Superior temporal gyrus (tissue), 1 donor: ENCODE measurements around the gene PRRT3.
"Not testable (repeated sequence)": the region's sequence is repeated elsewhere in the genome, so short reads cannot be mapped to it uniquely, and the experiment has no call there.

Source experiments
- DNase-seq: peaks from one replicate; pipeline ENCODE4 v3.0.0-alpha.2; 2016; ENCODE audit errors: extremely low spot score

The PRRT3 gene

DNA sequence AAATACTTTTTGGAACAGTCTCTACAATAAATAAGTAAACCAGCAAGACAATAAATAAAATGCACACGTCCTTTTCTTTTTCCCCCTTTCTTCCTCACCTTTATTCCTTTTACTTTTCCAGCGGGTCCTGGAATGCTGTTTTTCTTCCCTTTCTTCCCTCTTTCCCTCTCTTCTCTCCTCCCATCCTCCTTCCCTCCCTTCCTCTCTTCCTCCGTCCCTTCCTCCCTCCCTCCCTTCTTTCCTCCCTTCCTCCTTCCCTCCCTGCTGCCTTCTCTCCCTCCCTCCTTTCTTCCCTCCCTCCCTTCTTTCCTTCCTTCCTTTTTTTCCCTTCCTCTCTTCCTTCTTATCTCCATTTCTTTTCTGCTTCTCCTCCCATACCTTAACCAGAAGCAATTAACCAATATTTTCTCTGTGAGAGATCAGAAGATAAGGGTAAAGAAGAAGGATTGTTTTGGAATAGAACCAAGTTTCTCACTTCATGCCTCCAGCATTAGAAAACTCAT is 52.9 kb downstream of the PRRT3 start:
- DNase-seq: no peak

DNA sequence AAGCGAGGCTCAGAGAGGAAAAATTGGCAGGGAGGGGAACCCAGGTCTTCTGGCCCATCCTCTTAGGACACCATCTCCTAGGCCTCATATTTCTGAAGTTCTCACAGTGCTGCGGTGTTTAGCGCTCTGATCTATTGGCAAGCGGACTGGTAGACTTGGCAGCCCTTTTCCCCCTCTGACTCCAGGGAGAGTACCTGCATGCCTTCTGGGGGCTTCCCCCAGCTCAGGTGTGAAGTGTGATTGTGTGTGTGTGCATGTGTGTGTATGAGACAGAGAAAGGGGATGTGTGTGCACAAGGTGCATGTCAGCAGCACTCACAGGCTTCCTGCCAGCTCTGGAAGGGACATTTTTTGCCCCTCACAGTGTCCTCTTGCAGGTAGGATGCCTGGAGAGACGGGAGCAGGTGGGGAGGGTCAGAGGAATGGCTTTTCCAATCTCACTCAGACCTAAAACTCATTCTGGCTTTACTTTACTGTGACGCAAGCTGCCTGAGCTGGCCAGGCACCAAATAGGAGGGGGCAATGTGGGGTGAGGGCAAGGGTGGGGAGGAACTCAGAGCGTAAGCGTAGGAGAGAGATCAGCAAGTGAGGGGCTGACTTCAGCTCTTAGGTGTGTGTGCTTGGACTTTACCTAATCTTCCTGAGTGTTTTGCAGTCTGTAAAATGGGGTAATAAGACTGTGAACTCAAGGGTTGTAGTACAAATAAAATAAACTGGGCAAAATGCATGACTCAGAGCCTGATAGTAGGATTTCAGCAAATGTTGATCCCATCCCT is 53.6 kb downstream of the PRRT3 start:
- DNase-seq: no peak

DNA sequence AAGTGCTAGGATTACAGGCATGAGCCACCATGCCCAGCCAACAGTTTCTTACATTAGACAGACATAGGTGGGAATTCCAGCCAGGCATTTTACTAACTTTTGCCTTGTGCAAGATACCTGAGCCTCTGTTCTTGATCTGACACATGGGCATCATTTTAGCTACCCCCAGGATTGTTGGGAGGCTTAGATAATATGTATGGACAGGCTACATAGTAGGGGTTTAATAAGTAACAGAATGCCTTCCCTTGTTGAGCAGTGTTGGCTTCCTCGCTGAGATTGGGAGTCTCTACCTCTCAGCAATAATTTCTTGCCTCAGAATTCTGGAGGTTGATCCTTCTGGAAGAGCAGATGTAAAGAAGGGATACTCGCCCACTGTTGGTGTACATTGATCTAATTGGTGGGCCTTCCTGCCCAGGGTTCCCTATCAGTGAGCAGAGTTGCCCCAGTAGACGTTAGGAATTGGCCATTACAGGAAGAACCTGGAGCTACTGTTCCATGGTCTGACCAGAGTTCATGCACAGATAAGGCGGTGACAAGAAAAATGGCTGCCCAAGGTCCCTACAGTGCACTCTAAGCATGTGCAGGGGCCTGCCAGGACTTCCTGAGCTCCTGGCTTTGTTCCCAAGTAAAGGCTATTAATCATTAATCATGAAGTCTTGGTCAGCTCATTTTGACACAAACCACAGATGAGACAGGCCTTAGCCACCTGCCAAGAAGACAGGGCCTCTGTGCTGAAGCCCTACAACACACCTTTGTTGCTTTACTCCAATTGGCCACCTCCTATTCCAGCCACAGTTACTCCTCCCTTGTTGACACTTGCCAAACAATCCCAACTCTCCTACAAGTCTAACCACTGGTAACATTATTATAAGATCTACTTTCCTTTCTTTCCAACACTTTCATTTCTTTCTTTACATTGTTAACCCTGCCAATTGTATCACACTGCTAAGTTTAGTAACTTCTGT is 54.5 kb downstream of the PRRT3 start:
- DNase-seq: no peak

DNA sequence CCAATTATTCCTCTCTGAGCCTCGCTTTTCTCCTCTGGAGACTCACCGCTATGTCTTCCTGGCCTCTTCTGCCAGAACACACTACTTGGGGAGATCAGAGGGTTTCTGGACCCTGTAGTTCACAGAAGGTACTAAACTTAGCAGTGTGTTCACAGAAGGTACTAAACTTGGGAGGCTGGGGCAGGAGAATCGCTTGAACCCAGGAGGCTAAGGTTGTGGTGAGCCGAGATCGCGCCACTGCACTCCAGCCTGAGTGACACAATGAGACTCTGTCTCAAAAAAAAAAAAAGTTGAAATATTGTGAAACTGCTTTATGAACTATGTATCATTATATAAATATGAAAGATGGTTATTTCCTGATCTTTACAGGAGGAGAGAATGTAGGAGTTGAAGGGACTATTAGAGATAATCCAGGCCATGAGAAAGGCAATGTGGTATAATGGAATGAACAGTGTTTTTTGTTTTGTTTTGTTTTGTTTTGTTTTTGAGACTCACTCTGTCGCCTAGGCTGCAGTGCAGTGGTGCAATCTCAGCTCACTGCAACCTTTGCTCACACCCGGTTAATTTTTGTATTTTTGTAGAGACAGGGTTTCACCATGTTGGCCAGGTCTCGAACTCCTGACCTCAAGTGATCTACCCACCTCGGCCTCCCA is 55.3 kb downstream of the PRRT3 start:
- not testable (repeated sequence) for DNase-seq

DNA sequence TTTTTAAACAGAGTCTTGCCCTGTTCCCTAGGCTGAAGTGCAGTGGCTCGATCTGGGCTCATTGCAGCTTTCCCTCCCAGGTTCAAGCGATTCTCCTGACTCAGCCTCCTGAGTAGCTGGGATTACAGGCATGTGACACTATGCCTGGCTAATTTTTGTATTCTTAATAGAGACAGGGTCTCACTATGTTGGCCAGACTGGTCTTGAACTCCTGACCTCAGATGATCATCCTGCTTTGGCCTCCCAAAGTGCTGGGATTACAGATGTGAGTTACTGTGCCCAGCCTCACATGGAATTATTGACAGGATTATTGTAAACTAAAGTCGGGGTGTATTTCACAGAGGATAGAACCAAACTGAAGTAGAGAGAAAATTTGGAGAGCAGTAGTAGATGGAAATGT is 56.5 kb downstream of the PRRT3 start:
- not testable (repeated sequence) for DNase-seq
